Neural progenitor cell (in vitro differentiated cells): ENCODE data around the gene KATNBL1. TPM values are rescaled to one million over a fixed set of nuclear protein-coding genes. Genes with fewer than 3 reads are reported as not detected.

ENCODE experiments used
- DNase-seq: peaks from one replicate; pipeline ENCODE4 v3.0.0-alpha.2; 2016; ENCODE audit warnings: low spot score
- H2AFZ ChIP-seq: fragments of 200-600 bp; sonication (generic); replicated peaks from 2 replicates; pipeline ENCODE4 v1.6.1; 2016; ENCODE audit warnings: antibody characterized with exemption
- H3F3A ChIP-seq: fragments of 200-600 bp; sonication (generic); 2 replicates; pipeline ENCODE4 v1.6.1; 2016; ENCODE audit warnings: antibody characterized with exemption, low read depth
- H3K27ac ChIP-seq: fragments of 200-600 bp; sonication (generic); 2 replicates; pipeline ENCODE4 v1.5.1; 2016; ENCODE audit warnings: mild to moderate bottlenecking
- H3K27me3 ChIP-seq: fragments of 200-600 bp; sonication (generic); 2 replicates; pipeline ENCODE4 v1.6.1; 2016; ENCODE audit warnings: mild to moderate bottlenecking, moderate library complexity
- H3K36me3 ChIP-seq: fragments of 200-600 bp; sonication (generic); 2 replicates; pipeline ENCODE4 v1.5.1; 2016
- H3K4me1 ChIP-seq: fragments of 200-600 bp; sonication (generic); 2 replicates; pipeline ENCODE4 v1.6.1; 2016; ENCODE audit warnings: mixed run types
- H3K4me2 ChIP-seq: fragments of 200-600 bp; sonication (generic); 2 replicates; pipeline ENCODE4 v1.6.1; 2016
- H3K4me3 ChIP-seq: fragments of 200-600 bp; sonication (generic); 2 replicates; pipeline ENCODE4 v1.5.1; 2016
- H3K79me2 ChIP-seq: fragments of 200-600 bp; sonication (generic); 2 replicates; pipeline ENCODE4 v1.6.1; 2016; ENCODE audit warnings: low read depth
- H3K9ac ChIP-seq: fragments of 200-600 bp; sonication (generic); 2 replicates; pipeline ENCODE4 v1.6.1; 2016
- H3K9me3 ChIP-seq: fragments of 200-600 bp; sonication (generic); 2 replicates; pipeline ENCODE4 v1.5.1; 2016; ENCODE audit warnings: low read depth
- H4K20me1 ChIP-seq: fragments of 200-600 bp; sonication (generic); 2 replicates; pipeline ENCODE4 v1.6.1; 2016; ENCODE audit warnings: low read depth
- H3K27ac Mint-ChIP-seq: 3 replicates; pipeline ENCODE4 v1.8.0; 2021; ENCODE audit warnings: mixed read lengths
- H3K27me3 Mint-ChIP-seq: 2 replicates; pipeline ENCODE4 v1.8.0; 2022; ENCODE audit warnings: low read depth, mild to moderate bottlenecking, inconsistent platforms, moderate library complexity, mixed read lengths; ENCODE audit not compliant: insufficient read depth
- H3K36me3 Mint-ChIP-seq: 3 replicates; pipeline ENCODE4 v1.8.0; 2021; ENCODE audit warnings: mixed read lengths
- H3K4me1 Mint-ChIP-seq: 3 replicates; pipeline ENCODE4 v1.8.0; 2021; ENCODE audit warnings: mixed read lengths
- H3K4me3 Mint-ChIP-seq: 3 replicates; pipeline ENCODE4 v1.8.0; 2021; ENCODE audit warnings: mild to moderate bottlenecking, moderate library complexity, mixed read lengths
- H3K9me3 Mint-ChIP-seq: 3 replicates; pipeline ENCODE4 v1.8.0; 2020; ENCODE audit warnings: mixed read lengths
- EZH2 ChIP-seq: fragments of 200-600 bp; sonication (generic); IDR thresholded peaks from 2 replicates; pipeline ENCODE4 v1.6.1; 2017; ENCODE audit warnings: antibody characterized with exemption, mild to moderate bottlenecking, moderate library complexity
- EZH2phosphoT487 ChIP-seq: fragments of 200-600 bp; sonication (generic); IDR thresholded peaks from 2 replicates; pipeline ENCODE4 v1.6.1; 2017; ENCODE audit warnings: antibody characterized with exemption
- total RNA-seq: library from RNA; depleted of rRNA; stranded (reverse); fragments of >200 nt; gene quantifications from 2 replicates; pipeline ENCODE4 v1.2.3, GENCODE V29; 2015; ENCODE audit warnings: low replicate concordance
- TF ChIP-seq, protein P1 (sequence below): fragments of 200-600 bp; sonication (generic); IDR thresholded peaks from 2 replicates; pipeline ENCODE4 v1.5.1; 2017; ENCODE audit warnings: antibody characterized with exemption, mild to moderate bottlenecking

The KATNBL1 gene
- total RNA-seq, 1 donor from 2014 or later, result 178 TPM

GRCh38 chr15:34213690-34214089 is 3.8 kb upstream of the KATNBL1 start:
- Mint-ChIP-seq H3K27me3 (peaks cover 4% of the 10 kb centered on the region), H3K4me1 (no peaks in the 10 kb centered on the region), H3K27ac (no peak overlapping the region), H3K36me3 (no peaks in the 10 kb centered on the region), H3K4me3 (no peak overlapping the region), H3K9me3 (no peaks in the 10 kb centered on the region)
- H3K4me2 ChIP-seq, result no peak overlapping the region
- no peak overlapping the region for H3K4me3 ChIP-seq
- no peak overlapping the region for H3K9ac ChIP-seq
- no peaks in the 10 kb centered on the region for H3K27me3 ChIP-seq
- H3K79me2 ChIP-seq, result peaks cover 8% of the 10 kb centered on the region
- H3F3A ChIP-seq, result no peaks in the 10 kb centered on the region
- TF ChIP-seq EZH2 (no peak), EZH2phosphoT487 (no peak)
- TF ChIP-seq, protein P1, sequence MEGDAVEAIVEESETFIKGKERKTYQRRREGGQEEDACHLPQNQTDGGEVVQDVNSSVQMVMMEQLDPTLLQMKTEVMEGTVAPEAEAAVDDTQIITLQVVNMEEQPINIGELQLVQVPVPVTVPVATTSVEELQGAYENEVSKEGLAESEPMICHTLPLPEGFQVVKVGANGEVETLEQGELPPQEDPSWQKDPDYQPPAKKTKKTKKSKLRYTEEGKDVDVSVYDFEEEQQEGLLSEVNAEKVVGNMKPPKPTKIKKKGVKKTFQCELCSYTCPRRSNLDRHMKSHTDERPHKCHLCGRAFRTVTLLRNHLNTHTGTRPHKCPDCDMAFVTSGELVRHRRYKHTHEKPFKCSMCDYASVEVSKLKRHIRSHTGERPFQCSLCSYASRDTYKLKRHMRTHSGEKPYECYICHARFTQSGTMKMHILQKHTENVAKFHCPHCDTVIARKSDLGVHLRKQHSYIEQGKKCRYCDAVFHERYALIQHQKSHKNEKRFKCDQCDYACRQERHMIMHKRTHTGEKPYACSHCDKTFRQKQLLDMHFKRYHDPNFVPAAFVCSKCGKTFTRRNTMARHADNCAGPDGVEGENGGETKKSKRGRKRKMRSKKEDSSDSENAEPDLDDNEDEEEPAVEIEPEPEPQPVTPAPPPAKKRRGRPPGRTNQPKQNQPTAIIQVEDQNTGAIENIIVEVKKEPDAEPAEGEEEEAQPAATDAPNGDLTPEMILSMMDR, result no peak
- H3K36me3 ChIP-seq, result no peaks in the 10 kb centered on the region
- H2AFZ ChIP-seq, result peak overlapping the region; percentile 18
- H3K4me1 ChIP-seq, result peaks cover 4% of the 10 kb centered on the region
- no peak overlapping the region for H3K27ac ChIP-seq
- H3K9me3 ChIP-seq, result no peaks in the 10 kb centered on the region
- peaks cover 4% of the 10 kb centered on the region for H4K20me1 ChIP-seq
- DNase-seq, result no peak

DNA sequence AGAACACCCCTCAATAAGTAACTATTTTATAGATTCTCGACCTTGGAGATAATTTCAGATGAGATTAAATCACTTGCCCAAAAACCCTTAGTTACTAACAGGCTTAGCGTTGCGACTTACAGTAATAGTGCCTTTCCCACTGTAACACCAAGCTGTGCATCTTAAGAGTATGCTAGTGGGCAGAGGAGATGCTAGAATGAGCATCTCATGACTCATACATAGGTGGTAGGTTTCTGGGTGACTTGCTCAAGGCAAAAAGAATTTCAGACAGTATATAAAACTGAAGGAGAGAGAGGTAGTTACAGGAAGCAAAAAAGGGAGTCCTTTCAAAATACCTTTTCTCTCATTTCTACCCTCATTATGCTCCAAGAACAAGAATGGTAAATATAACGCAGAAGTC is 3.9 kb downstream of the KATNBL1 start:
- Mint-ChIP-seq H3K4me1 (peaks cover 2% of the 10 kb centered on the region), H3K4me3 (no peak overlapping the region), H3K36me3 (peaks cover 33% of the 10 kb centered on the region), H3K27ac (no peak overlapping the region), H3K27me3 (peaks cover 4% of the 10 kb centered on the region), H3K9me3 (peaks cover 15% of the 10 kb centered on the region)
- TF ChIP-seq EZH2phosphoT487, result no peak
- TF ChIP-seq EZH2, result no peak
- TF ChIP-seq, protein P1, result no peak
- Histone ChIP-seq H3F3A (no peaks in the 10 kb centered on the region), H3K9ac (peak overlapping the region; percentile 12), H4K20me1 (peaks cover 23% of the 10 kb centered on the region), H3K79me2 (peaks cover 85% of the 10 kb centered on the region), H3K27ac (no peak overlapping the region), H3K4me2 (no peak overlapping the region), H3K4me1 (peaks cover 6% of the 10 kb centered on the region), H3K9me3 (no peaks in the 10 kb centered on the region), H3K36me3 (no peaks in the 10 kb centered on the region), H2AFZ (no peak overlapping the region), H3K4me3 (no peak overlapping the region), H3K27me3 (no peaks in the 10 kb centered on the region)
- no peak for DNase-seq

GRCh38 chr15:34203936-34204335 is 6.0 kb downstream of the KATNBL1 start:
- Histone ChIP-seq H3K27me3 (no peaks in the 10 kb centered on the region), H3K27ac (no peak overlapping the region), H3K36me3 (no peaks in the 10 kb centered on the region), H3K79me2 (peaks cover 100% of the 10 kb centered on the region), H4K20me1 (peaks cover 22% of the 10 kb centered on the region), H3K4me2 (no peak overlapping the region), H2AFZ (no peak overlapping the region), H3K4me1 (peaks cover 6% of the 10 kb centered on the region), H3K4me3 (no peak overlapping the region), H3F3A (no peaks in the 10 kb centered on the region), H3K9me3 (no peaks in the 10 kb centered on the region), H3K9ac (no peak overlapping the region)
- Mint-ChIP-seq H3K4me3 (no peak overlapping the region), H3K4me1 (peaks cover 2% of the 10 kb centered on the region), H3K27me3 (no peaks in the 10 kb centered on the region), H3K27ac (no peak overlapping the region), H3K36me3 (peaks cover 46% of the 10 kb centered on the region), H3K9me3 (peaks cover 20% of the 10 kb centered on the region)
- TF ChIP-seq, protein P1, result no peak
- TF ChIP-seq EZH2phosphoT487 (no peak), EZH2 (no peak)
- no peak for DNase-seq
